K562 (cell line): Measurements from ENCODE around the gene SLC39A3. TPM values are rescaled to one million over a fixed set of nuclear protein-coding genes. Genes with fewer than 3 reads are reported as not detected.
A peak's percentile ranks its signal among the peaks of the same experiment; 100 is the strongest.

Experiments used
- ATAC-seq: fragments of 200-7000 bp; cut with Tn5 transposase; 3 replicates; pipeline ENCODE4 v1.9.1; 2020; ENCODE audit warnings: moderate library complexity
- BruUV-seq: library from RNA; stranded (reverse); fragments of 400-500 nt; replicated peaks from 2 replicates; lab custom pipeline; 2021; lab: Mats Ljungman, UMichigan
- CTCF ChIA-PET: fragments of 300-600 bp; formaldehyde crosslinking; extraction: SDS; loops from one replicate; lab custom pipeline; 2021; ENCODE audit warnings: low intra/inter-chr PET ratio; lab: Yijun Ruan, JAX
- POLR2A ChIA-PET: fragments of 300-600, 350-650 bp; sonication (Branson Sonifier 250); formaldehyde crosslinking; extraction: SDS; loops from one replicate; lab custom pipeline; 2021; ENCODE audit warnings: antibody characterized with exemption, inconsistent platforms; lab: Yijun Ruan, JAX
- DNase-seq, 4 experiments: peaks; one replicate each; pipeline versions ENCODE4 v3.0.0 to v3.0.0-alpha.2; 2011 to 2018; ENCODE audit warnings: low spot score in 3 of 4, mixed read lengths in 3 of 4; ENCODE audit errors: extremely low read depth in 1 of 4
- FAIRE-seq: peaks from 2 replicates; lab custom pipeline; 2011; peaks lifted over from hg19 to GRCh38; lab: Jason Lieb, UNC
- H2AFZ ChIP-seq: 2 replicates; pipeline ENCODE4 v1.6.0; 2011; ENCODE audit warnings: low read depth, low read length, control low read depth, inconsistent platforms
- H3K27ac ChIP-seq: fragments of 200-600 bp; 3 replicates; pipeline ENCODE4 v1.8.0; 2011; ENCODE audit warnings: low read depth, mild to moderate bottlenecking, control low read depth, inconsistent platforms, low read length, moderate library complexity, mixed read lengths; ENCODE audit errors: extremely low read depth
- H3K27me3 ChIP-seq, 2 experiments: fragments of 300-600 bp in 1 of 2; 2 replicates in 1 of 2; 3 replicates in 1 of 2; pipeline versions ENCODE4 v1.6.0 to v1.8.0; 2011; ENCODE audit warnings: inconsistent platforms in 2 of 2, low read length in 2 of 2, mild to moderate bottlenecking in 1 of 2, mixed read lengths in 1 of 2, moderate library complexity in 1 of 2; ENCODE audit not compliant: control insufficient read depth in 2 of 2, insufficient read depth in 2 of 2
- H3K36me3 ChIP-seq: fragments of 300-600 bp; 3 replicates; pipeline ENCODE4 v1.8.0; 2011; ENCODE audit warnings: mild to moderate bottlenecking, low read length, inconsistent platforms; ENCODE audit not compliant: control insufficient read depth, insufficient read depth
- H3K4me1 ChIP-seq, 2 experiments: fragments of 200-600 bp in 1 of 2; replicated peaks in 1 of 2; 2 replicates in 1 of 2; 3 replicates in 1 of 2; pipeline versions ENCODE4 v1.5.1 to v1.8.0; 2011; ENCODE audit warnings: inconsistent platforms in 2 of 2, low read length in 2 of 2, mild to moderate bottlenecking in 1 of 2, mixed read lengths in 1 of 2, moderate library complexity in 1 of 2; ENCODE audit not compliant: control insufficient read depth in 2 of 2, insufficient read depth in 2 of 2
- H3K4me2 ChIP-seq: 2 replicates; pipeline ENCODE4 v1.6.1; 2011; ENCODE audit warnings: low read length, control low read depth, inconsistent platforms, mixed read lengths; ENCODE audit not compliant: insufficient read depth
- H3K4me3 ChIP-seq: fragments of 200-600 bp; sonication (generic), shearing (Covaris generic); 2 replicates; pipeline ENCODE4 v1.5.1; 2016; ENCODE audit warnings: control low read depth, inconsistent platforms
- H3K79me2 ChIP-seq: fragments of 200-600 bp; 3 replicates; pipeline ENCODE4 v1.8.0; 2011; ENCODE audit warnings: low read length, inconsistent platforms; ENCODE audit not compliant: control insufficient read depth, insufficient read depth
- H3K9ac ChIP-seq, 2 experiments: 2 replicates each; pipeline versions ENCODE4 v1.6.0 to v1.6.1; 2011; ENCODE audit warnings: low read depth in 2 of 2, low read length in 2 of 2, control low read depth in 1 of 2, inconsistent platforms in 1 of 2, mild to moderate bottlenecking in 1 of 2, mixed read lengths in 1 of 2; ENCODE audit not compliant: insufficient read depth in 1 of 2
- H3K9me1 ChIP-seq: one replicate; pipeline ENCODE4 v1.6.0; 2011; ENCODE audit warnings: inconsistent platforms, mild to moderate bottlenecking, low read length, moderate library complexity; ENCODE audit not compliant: control insufficient read depth, insufficient read depth
- H3K9me3 ChIP-seq: replicated peaks from 2 replicates; pipeline ENCODE4 v1.5.1; 2011; ENCODE audit warnings: low read depth, low read length, inconsistent platforms; ENCODE audit not compliant: control insufficient read depth, insufficient read depth
- H4K20me1 ChIP-seq: replicated peaks from 2 replicates; pipeline ENCODE4 v1.6.1; 2011; ENCODE audit warnings: low read length, inconsistent platforms, mixed read lengths; ENCODE audit not compliant: control insufficient read depth, insufficient read depth
- CBX2 ChIP-seq: fragments of 200-600 bp; sonication (generic); IDR thresholded peaks from one replicate; pipeline ENCODE4 v1.6.1; 2012; ENCODE audit warnings: mild to moderate bottlenecking, low read length, inconsistent platforms; ENCODE audit not compliant: insufficient read depth, poor library complexity, severe bottlenecking
- SRSF7 ChIP-seq: fragments of 200-400 bp; formaldehyde crosslinking; optimal IDR thresholded peaks from 2 replicates; pipeline ENCODE3; 2017; ENCODE audit warnings: mild to moderate bottlenecking, low read depth, low read length
- ZFX ChIP-seq: sonication (generic); formaldehyde crosslinking; IDR thresholded peaks from 2 replicates; pipeline ENCODE4 v1.8.0; 2022; ENCODE audit warnings: mild to moderate bottlenecking, missing genetic modification reagents, moderate library complexity
- WGBS: fragments of 100-300 bp; shearing (Covaris generic); methylation state at CpG from one replicate; pipeline ENCODE4 v1.1.6; 2016; ENCODE audit warnings: low coverage, mixed read lengths; ENCODE audit not compliant: insufficient coverage; ENCODE audit errors: missing lambda C conversion rate; 5-methylcytosine and 5-hydroxymethylcytosine counted together
- in situ Hi-C: fragments of 300-500 bp; cut with MboI; formaldehyde crosslinking; loops from 4 replicates; pipeline ENCODE4 v1.15.0; 2018; ENCODE audit warnings: inconsistent platforms, mixed read lengths
- intact Hi-C: fragments of 100-400 bp; cut with micrococcal nuclease; formaldehyde crosslinking; loops from 2 replicates; pipeline ENCODE4 v1.14.2; 2022
- polyA plus RNA-seq, 8 experiments: library from polyadenylated mRNA; depleted of rRNA in 4 of 8; stranded (reverse) in 5 of 8; unstranded in 3 of 8; fragments of >200 nt; fragmentation: Nextera tagmentation in 2 of 8; fragmentation: Illumina TruSeq in 1 of 8; extraction: Ambion mirVana in 2 of 8; extraction: Trizol in 1 of 8; gene quantifications; 2 replicates each; pipeline versions ENCODE4 v1.2.1 to v1.2.3, GENCODE V29; 2011 to 2014; ENCODE audit warnings: inconsistent platforms in 1 of 8, missing spikeins in 1 of 8
- total RNA-seq, 7 experiments: library from RNA; depleted of rRNA in 6 of 7; stranded (reverse); fragments of >200 nt in 6 of 7; fragmentation: Illumina TruSeq in 2 of 7; extraction: Trizol in 2 of 7; gene quantifications; 2 replicates each; pipeline versions ENCODE4 v1.2.1 to v1.2.3, GENCODE V29; 2011 to 2021; ENCODE audit warnings: low replicate concordance in 1 of 7
- TF ChIP-seq, protein P1 (sequence below), 3 experiments: fragments of 200-800 bp in 1 of 3; sonication (Bioruptor generic) in 1 of 3; sonication (generic) in 1 of 3; formaldehyde crosslinking in 1 of 3; IDR thresholded peaks; 2 replicates each; pipeline versions ENCODE4 v1.6.1 to v1.8.0; 2016 to 2022; ENCODE audit warnings: mild to moderate bottlenecking in 2 of 3, missing compliant biosample characterization in 2 of 3, missing genetic modification characterization in 2 of 3, missing genetic modification reagents in 1 of 3
- TF ChIP-seq, protein P2 (sequence below): fragments of 450-650 bp; IDR thresholded peaks from 2 replicates; pipeline ENCODE4 v1.6.1; 2016

Gene SLC39A3
- total and polyA plus RNA-seq, 9 of the 15 experiments (the other 6 are each of a cell fraction or from before 2014, with no cell fraction given) = 2.3 to 215 (median 127) TPM

GRCh38 chr19:2744113-2744512, 4.3 kb upstream of the SLC39A3 start:
- TF ChIP-seq, protein P1, sequence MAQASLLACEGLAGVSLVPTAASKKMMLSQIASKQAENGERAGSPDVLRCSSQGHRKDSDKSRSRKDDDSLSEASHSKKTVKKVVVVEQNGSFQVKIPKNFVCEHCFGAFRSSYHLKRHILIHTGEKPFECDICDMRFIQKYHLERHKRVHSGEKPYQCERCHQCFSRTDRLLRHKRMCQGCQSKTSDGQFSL (CRISPR knock-in tag; IDR thresholded peaks at IDR 0.05) = no peak
- TF ChIP-seq, protein P1 (tag; IDR thresholded peaks at IDR 0.05) = no peak
- TF ChIP-seq ZFX (no peak), SRSF7 (no peak), CBX2 (no peak)
- TF ChIP-seq, protein P2, sequence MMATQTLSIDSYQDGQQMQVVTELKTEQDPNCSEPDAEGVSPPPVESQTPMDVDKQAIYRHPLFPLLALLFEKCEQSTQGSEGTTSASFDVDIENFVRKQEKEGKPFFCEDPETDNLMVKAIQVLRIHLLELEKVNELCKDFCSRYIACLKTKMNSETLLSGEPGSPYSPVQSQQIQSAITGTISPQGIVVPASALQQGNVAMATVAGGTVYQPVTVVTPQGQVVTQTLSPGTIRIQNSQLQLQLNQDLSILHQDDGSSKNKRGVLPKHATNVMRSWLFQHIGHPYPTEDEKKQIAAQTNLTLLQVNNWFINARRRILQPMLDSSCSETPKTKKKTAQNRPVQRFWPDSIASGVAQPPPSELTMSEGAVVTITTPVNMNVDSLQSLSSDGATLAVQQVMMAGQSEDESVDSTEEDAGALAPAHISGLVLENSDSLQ = peak; percentile 45; the same call in 1 of the 2 replicates
- DNase-seq (no peak), ATAC-seq (no peak), FAIRE-seq (no peak)
- in situ Hi-C loops = no loop called here
- Histone ChIP-seq H2AFZ (no peak overlapping the region), H3K9me3 (no peaks in the 10 kb centered on the region), H3K27me3 (peaks cover 18 to 37% of the 10 kb centered on the region in 2 experiments; a peak in 4 of 5 replicates), H3K79me2 (peaks cover 8% of the 10 kb centered on the region), H3K9me1 (no peaks in the 10 kb centered on the region), H3K4me3 (no peak overlapping the region), H3K9ac (no peak overlapping the region), H3K27ac (no peak overlapping the region), H3K4me2 (no peak overlapping the region), H4K20me1 (no peaks in the 10 kb centered on the region), H3K36me3 (no peaks in the 10 kb centered on the region; the same call in 2 of the 3 replicates), H3K4me1 (peaks cover 0 to 10% of the 10 kb centered on the region in 2 experiments; a peak in 2 of 5 replicates)
- ChIA-PET CTCF (no interaction called here), POLR2A (no interaction called here)
- intact Hi-C loops = no loop called here
- 14% methylated on average over 4 of the region's 4 CpGs for WGBS
- no TSS peak for BruUV-seq
